Breast epithelium (tissue), 4 donors: ENCODE results near the gene PCMTD2. TPM values are rescaled to one million over a fixed set of nuclear protein-coding genes. Genes with fewer than 3 reads are reported as not detected.
"Not testable (repeated sequence)": the region's sequence is repeated elsewhere in the genome, so short reads cannot be mapped to it uniquely, and the experiment has no call there.

Experiments
- DNase-seq, 2 donors: peaks; one replicate each; pipeline ENCODE4 v3.0.0-alpha.2; 2019; ENCODE audit warnings: low spot score in 2 of 2
- H3K27ac ChIP-seq, 2 donors: fragments of 200-600 bp; sonication (generic) in 1 of 2; one replicate each; pipeline ENCODE4 v1.5.1; 2016 to 2019; ENCODE audit warnings: mild to moderate bottlenecking in 1 of 2
- H3K27me3 ChIP-seq, 2 donors: fragments of 200-600 bp; sonication (generic) in 1 of 2; one replicate each; pipeline versions ENCODE4 v1.5.1 to v1.6.0; 2017 to 2019; ENCODE audit warnings: control low read depth in 1 of 2, mild to moderate bottlenecking in 1 of 2
- H3K36me3 ChIP-seq: fragments of 200-600 bp; one replicate; pipeline ENCODE4 v1.5.1; 2019
- H3K4me1 ChIP-seq, 2 donors: fragments of 200-600 bp; sonication (generic); one replicate each; pipeline ENCODE4 v1.5.1; 2016 to 2019; ENCODE audit warnings: control low read depth in 1 of 2
- H3K4me3 ChIP-seq, 3 donors: fragments of 200-600 bp; sonication (generic); 1 replicate in 2 of 3; 2 replicates in 1 of 3; pipeline ENCODE4 v1.5.1; 2016 to 2019; ENCODE audit warnings: mild to moderate bottlenecking in 3 of 3, moderate library complexity in 2 of 3
- H3K9me3 ChIP-seq, 2 donors: fragments of 200-600 bp; sonication (generic) in 1 of 2; one replicate each; pipeline ENCODE4 v1.5.1; 2016 to 2019; ENCODE audit warnings: control low read depth in 1 of 2
- POLR2A ChIP-seq: fragments of 450-650 bp; IDR thresholded peaks from one replicate; pipeline ENCODE4 v1.6.1; 2016; ENCODE audit warnings: antibody characterized with exemption, mild to moderate bottlenecking, moderate library complexity
- POLR2AphosphoS5 ChIP-seq, 3 donors: sonication (generic); formaldehyde crosslinking; IDR thresholded peaks; one replicate each; pipeline ENCODE4 v1.6.1; 2017; ENCODE audit warnings: antibody characterized with exemption in 3 of 3
- intact Hi-C: fragments of 100-400 bp; cut with DNase I; formaldehyde crosslinking; loops from one replicate; pipeline ENCODE4 v1.15.1; 2023; ENCODE audit warnings: low total_unique reads
- total RNA-seq, 3 donors: library from RNA; depleted of rRNA; stranded (reverse); fragments of >200 nt; gene quantifications; one replicate each; pipeline ENCODE4 v1.1.0, GENCODE V29; 2016
- TF ChIP-seq, protein P1 (sequence below), 3 donors: fragments of 450-650 bp; IDR thresholded peaks; one replicate each; pipeline ENCODE4 v1.5.1; 2016 to 2017; ENCODE audit warnings: antibody characterized with exemption in 3 of 3, mild to moderate bottlenecking in 3 of 3, moderate library complexity in 3 of 3

Gene PCMTD2
- total RNA-seq, 3 donors from 2014 or later, result 73.7 to 119 (median 77.6) TPM

DNA sequence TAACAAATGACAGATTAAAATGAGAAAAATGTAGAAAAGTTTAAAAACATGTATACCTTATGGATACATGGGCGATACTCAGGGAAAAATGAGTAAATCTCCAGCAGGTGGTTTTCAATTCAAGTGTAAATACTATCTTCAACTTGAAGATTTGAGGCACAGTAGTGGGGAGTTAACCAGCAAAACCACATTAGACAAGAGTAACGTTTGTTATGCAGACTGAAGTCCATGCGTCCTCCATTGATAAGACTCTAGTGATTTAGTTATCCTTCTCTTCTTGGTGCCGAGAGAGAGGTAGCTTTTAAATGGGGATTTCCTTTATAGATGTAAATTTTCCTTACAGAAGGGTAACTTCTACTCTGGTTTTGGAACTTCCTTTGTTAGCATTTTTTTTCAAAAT, 28.1 kb downstream of the PCMTD2 start:
- intact Hi-C loops, result no loop called here
- no peaks in the 10 kb centered on the region for H3K4me1 ChIP-seq
- H3K36me3 ChIP-seq, result no peaks in the 10 kb centered on the region
- H3K4me3 ChIP-seq, result no peak overlapping the region
- no peaks in the 10 kb centered on the region for H3K27me3 ChIP-seq
- peaks cover 0 to 4% of the 10 kb centered on the region in 2 donors for H3K9me3 ChIP-seq
- no peak for DNase-seq
- H3K27ac ChIP-seq, result no peak overlapping the region
- TF ChIP-seq POLR2A, result no peak
- TF ChIP-seq, protein P1, sequence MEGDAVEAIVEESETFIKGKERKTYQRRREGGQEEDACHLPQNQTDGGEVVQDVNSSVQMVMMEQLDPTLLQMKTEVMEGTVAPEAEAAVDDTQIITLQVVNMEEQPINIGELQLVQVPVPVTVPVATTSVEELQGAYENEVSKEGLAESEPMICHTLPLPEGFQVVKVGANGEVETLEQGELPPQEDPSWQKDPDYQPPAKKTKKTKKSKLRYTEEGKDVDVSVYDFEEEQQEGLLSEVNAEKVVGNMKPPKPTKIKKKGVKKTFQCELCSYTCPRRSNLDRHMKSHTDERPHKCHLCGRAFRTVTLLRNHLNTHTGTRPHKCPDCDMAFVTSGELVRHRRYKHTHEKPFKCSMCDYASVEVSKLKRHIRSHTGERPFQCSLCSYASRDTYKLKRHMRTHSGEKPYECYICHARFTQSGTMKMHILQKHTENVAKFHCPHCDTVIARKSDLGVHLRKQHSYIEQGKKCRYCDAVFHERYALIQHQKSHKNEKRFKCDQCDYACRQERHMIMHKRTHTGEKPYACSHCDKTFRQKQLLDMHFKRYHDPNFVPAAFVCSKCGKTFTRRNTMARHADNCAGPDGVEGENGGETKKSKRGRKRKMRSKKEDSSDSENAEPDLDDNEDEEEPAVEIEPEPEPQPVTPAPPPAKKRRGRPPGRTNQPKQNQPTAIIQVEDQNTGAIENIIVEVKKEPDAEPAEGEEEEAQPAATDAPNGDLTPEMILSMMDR (IDR thresholded peaks at IDR 0.05), result no peak
- TF ChIP-seq POLR2AphosphoS5 (IDR thresholded peaks at IDR 0.05), result no peak

- H3K27ac ChIP-seq, H3K9me3 ChIP-seq, H3K4me1 ChIP-seq, H3K27me3 ChIP-seq, H3K4me3 ChIP-seq, intact Hi-C loops, H3K36me3 ChIP-seq: not testable (repeated sequence)
- DNase-seq, result peak in 1 of 2 donors; percentile 53
- TF ChIP-seq, protein P1 (IDR thresholded peaks at IDR 0.05), result peak; percentile 9 to 55 (median 50)
Measured at GRCh38 chr20:64285579-64286446, 30.3 kb downstream of the PCMTD2 start.

GRCh38 chr20:64286447-64287263, 31.1 kb downstream of the PCMTD2 start:
- not testable (repeated sequence) for H3K36me3 ChIP-seq

DNA sequence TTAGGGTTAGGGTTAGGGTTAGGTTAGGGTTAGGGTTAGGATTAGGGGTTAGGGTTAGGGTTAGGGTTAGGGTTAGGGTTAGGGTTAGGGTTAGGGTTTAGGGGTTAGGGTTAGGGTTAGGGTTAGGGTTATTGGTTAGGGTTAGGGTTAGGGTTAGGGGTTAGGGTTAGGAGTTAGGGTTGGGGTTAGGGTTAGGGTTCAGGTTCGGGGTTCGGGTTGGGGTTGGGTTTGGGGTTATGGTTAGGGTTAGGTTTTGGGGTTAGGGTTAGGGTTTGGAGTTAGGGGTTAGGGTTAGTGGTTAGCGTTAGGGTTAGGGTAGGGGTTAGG, 31.7 kb downstream of the PCMTD2 start:
- DNase-seq, H3K36me3 ChIP-seq, H3K4me3 ChIP-seq, intact Hi-C loops, H3K27ac ChIP-seq, H3K4me1 ChIP-seq, H3K27me3 ChIP-seq, H3K9me3 ChIP-seq: not testable (repeated sequence)

More at GRCh38 chr20:64286447-64287263, 31.1 kb downstream of the PCMTD2 start:
- peak in 1 of 2 donors; percentile 47 for DNase-seq
- H3K4me3 ChIP-seq, H3K9me3 ChIP-seq, H3K27me3 ChIP-seq, H3K27ac ChIP-seq, intact Hi-C loops, H3K4me1 ChIP-seq: not testable (repeated sequence)

DNA sequence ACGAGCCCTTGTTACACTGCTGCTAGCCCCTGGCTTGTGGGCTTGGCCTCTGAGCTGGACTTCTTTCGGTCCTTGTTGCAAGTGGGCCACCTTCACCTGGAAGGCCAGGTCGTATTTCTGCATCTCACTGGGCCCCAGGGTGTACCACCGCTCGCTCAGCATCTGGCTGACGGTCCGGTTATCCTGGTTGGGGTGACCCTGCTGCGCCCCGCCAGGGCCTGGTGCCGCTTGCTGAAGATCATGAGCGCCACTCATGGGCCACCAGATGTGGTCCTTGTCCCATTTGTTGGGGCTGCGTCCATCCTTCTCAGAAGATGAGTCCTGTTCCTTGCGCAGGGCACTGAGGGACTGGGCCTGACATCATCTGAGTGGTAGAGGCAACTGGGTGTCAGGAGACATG, 36.6 kb downstream of the PCMTD2 start:
- H3K9me3 ChIP-seq, H3K27me3 ChIP-seq, H3K27ac ChIP-seq, H3K4me3 ChIP-seq, DNase-seq, H3K4me1 ChIP-seq, intact Hi-C loops, H3K36me3 ChIP-seq: not testable (repeated sequence)

DNA sequence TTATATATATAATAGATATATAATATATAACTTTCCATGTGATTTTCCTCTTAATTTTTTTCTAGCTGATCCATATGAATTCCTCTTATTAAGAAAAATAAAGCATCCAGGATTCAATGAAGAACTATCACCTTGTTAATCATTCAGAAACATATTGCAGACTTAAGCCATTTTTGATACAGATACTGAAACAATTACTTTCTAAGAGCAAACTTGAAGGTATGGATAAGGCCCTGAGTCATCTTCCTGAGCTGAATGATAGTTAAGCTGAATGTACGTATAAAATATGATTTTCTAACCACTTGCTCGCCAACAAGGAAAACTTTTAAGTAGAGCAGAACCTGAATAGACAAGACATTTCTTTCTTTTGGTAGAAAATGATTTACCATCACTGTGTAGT, 47.5 kb downstream of the PCMTD2 start:
- H3K4me3 ChIP-seq, intact Hi-C loops, H3K9me3 ChIP-seq: not testable (repeated sequence)

GRCh38 chr20:64313761-64314160, 58.2 kb downstream of the PCMTD2 start:
- intact Hi-C loops, H3K9me3 ChIP-seq, H3K36me3 ChIP-seq: not testable (repeated sequence)

More for the DNA sequence above, 47.5 kb downstream of the PCMTD2 start:
- H3K27me3 ChIP-seq, DNase-seq, H3K4me1 ChIP-seq, H3K36me3 ChIP-seq, H3K27ac ChIP-seq: not testable (repeated sequence)

GRCh38 chr20:64315381-64315780, 59.8 kb downstream of the PCMTD2 start:
- H3K4me1 ChIP-seq, intact Hi-C loops, DNase-seq, H3K27ac ChIP-seq, H3K36me3 ChIP-seq, H3K4me3 ChIP-seq, H3K9me3 ChIP-seq, H3K27me3 ChIP-seq: not testable (repeated sequence)

More at GRCh38 chr20:64313761-64314160, 58.2 kb downstream of the PCMTD2 start:
- H3K27ac ChIP-seq, H3K4me3 ChIP-seq, DNase-seq, H3K27me3 ChIP-seq, H3K4me1 ChIP-seq: not testable (repeated sequence)

DNA sequence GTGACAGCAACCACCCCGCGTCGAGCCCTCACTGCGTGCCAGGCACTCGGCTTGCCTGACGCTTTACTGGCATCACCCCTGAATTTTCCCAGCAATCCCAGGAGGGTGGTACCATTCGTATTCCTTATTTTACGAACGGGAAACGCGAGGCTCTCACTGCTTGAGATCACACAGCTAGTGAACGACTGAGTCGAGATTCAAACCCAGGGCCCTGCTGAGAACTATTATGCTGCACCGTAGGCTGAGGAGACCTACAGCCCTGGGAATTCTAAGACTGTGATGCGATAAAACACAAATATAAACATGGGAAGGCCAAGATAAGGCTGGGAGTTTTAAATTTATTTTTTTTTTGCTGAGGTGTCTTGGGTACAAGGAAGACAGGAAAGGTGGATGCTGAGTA, 60.3 kb downstream of the PCMTD2 start:
- H3K9me3 ChIP-seq, H3K27me3 ChIP-seq, H3K4me1 ChIP-seq, H3K27ac ChIP-seq, H3K4me3 ChIP-seq, H3K36me3 ChIP-seq, intact Hi-C loops, DNase-seq: not testable (repeated sequence)

GRCh38 chr20:64316415-64317083, 61.0 kb downstream of the PCMTD2 start:
- H3K27me3 ChIP-seq, H3K9me3 ChIP-seq, H3K4me1 ChIP-seq, H3K27ac ChIP-seq, intact Hi-C loops, DNase-seq, H3K36me3 ChIP-seq: not testable (repeated sequence)
- peak overlapping the region in 2 of 3 donors; percentile 25 to 49 for H3K4me3 ChIP-seq
